Prostate gland (tissue), 2 donors: ENCODE data around the gene BANK1. TPM values are rescaled to one million over a fixed set of nuclear protein-coding genes. Genes with fewer than 3 reads are reported as not detected.

Experiments used
- DNase-seq: peaks from one replicate; pipeline ENCODE4 v3.0.0-alpha.2; 2019; ENCODE audit warnings: low spot score
- H3K27ac ChIP-seq, 2 donors: fragments of 200-600 bp; sonication (generic); 2 replicates each; pipeline ENCODE4 v1.5.1; 2017 to 2019
- H3K27me3 ChIP-seq: fragments of 200-600 bp; sonication (generic); replicated peaks from 2 replicates; pipeline ENCODE4 v1.5.1; 2019; ENCODE audit not compliant: insufficient read depth
- H3K36me3 ChIP-seq, 2 donors: fragments of 200-600 bp; sonication (generic); 1 replicate in 1 of 2; 2 replicates in 1 of 2; pipeline versions ENCODE4 v1.5.1 to v1.8.1; 2017 to 2019
- H3K4me1 ChIP-seq: fragments of 200-600 bp; sonication (generic); replicated peaks from 2 replicates; pipeline ENCODE4 v1.5.1; 2019
- H3K4me3 ChIP-seq, 2 donors: fragments of 200-600 bp; sonication (generic); 2 replicates each; pipeline ENCODE4 v1.5.1; 2017 to 2019
- H3K9me3 ChIP-seq: fragments of 200-600 bp; sonication (generic); 2 replicates; pipeline ENCODE4 v1.5.1; 2017
- POLR2A ChIP-seq: fragments of 450-650 bp; IDR thresholded peaks from one replicate; pipeline ENCODE4 v1.6.1; 2016; ENCODE audit warnings: antibody characterized with exemption, mild to moderate bottlenecking
- POLR2AphosphoS5 ChIP-seq: sonication (generic); formaldehyde crosslinking; IDR thresholded peaks from one replicate; pipeline ENCODE4 v1.6.1; 2017; ENCODE audit warnings: antibody characterized with exemption
- WGBS: methylation state at CpG from one replicate; pipeline ENCODE4 v1.1.5; 2018; 5-methylcytosine and 5-hydroxymethylcytosine counted together
- intact Hi-C: fragments of 100-400 bp; cut with DNase I; formaldehyde crosslinking; loops from one replicate; pipeline ENCODE4 v1.14.2; 2022
- total RNA-seq, 2 donors: library from RNA; depleted of rRNA; stranded (reverse); fragments of >200 nt; gene quantifications; one replicate each; pipeline ENCODE4 v1.1.0, GENCODE V29; 2016
- TF ChIP-seq, protein P1 (sequence below), 4 experiments: fragments of 200-600 bp in 2 of 4; fragments of 450-650 bp in 2 of 4; sonication (generic) in 2 of 4; IDR thresholded peaks; 1 replicate in 3 of 4; 2 replicates in 1 of 4; pipeline ENCODE4 v1.5.1; 2016 to 2019; ENCODE audit warnings: antibody characterized with exemption in 4 of 4, mild to moderate bottlenecking in 2 of 4, moderate library complexity in 2 of 4

BANK1 gene
- total RNA-seq, 2 donors from 2014 or later: 3.3 to 10.3 TPM

DNA sequence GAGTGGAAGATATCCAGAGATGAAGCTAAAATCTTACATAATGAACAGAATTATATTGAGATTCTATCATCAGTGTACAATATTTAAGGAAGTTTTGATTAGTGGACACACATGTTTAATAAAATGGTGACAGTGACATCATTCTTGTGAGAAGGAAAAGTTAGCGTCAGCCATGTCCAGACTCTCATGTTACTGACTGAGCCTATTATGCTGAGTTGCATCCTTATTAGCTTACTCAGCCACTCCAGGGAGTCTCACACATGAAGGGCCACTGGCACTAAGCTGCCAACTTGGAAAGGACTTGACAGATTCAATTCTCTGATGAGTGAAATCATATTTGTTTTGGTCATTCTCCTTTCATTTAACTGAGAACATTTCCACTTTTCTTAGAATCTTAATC lies 170.6 kb downstream of the BANK1 start:
- Histone ChIP-seq H3K4me3 (no peak overlapping the region), H3K27me3 (no peaks in the 10 kb centered on the region), H3K9me3 (no peaks in the 10 kb centered on the region), H3K4me1 (no peaks in the 10 kb centered on the region), H3K27ac (no peak overlapping the region), H3K36me3 (no peaks in the 10 kb centered on the region)
- intact Hi-C loops: no loop called here
- DNase-seq: no peak
- TF ChIP-seq POLR2AphosphoS5: no peak
- TF ChIP-seq, protein P1, sequence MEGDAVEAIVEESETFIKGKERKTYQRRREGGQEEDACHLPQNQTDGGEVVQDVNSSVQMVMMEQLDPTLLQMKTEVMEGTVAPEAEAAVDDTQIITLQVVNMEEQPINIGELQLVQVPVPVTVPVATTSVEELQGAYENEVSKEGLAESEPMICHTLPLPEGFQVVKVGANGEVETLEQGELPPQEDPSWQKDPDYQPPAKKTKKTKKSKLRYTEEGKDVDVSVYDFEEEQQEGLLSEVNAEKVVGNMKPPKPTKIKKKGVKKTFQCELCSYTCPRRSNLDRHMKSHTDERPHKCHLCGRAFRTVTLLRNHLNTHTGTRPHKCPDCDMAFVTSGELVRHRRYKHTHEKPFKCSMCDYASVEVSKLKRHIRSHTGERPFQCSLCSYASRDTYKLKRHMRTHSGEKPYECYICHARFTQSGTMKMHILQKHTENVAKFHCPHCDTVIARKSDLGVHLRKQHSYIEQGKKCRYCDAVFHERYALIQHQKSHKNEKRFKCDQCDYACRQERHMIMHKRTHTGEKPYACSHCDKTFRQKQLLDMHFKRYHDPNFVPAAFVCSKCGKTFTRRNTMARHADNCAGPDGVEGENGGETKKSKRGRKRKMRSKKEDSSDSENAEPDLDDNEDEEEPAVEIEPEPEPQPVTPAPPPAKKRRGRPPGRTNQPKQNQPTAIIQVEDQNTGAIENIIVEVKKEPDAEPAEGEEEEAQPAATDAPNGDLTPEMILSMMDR (IDR thresholded peaks at IDR 0.05): no peak
- no peak for TF ChIP-seq POLR2A
- WGBS: 92% methylated on average over 1 of the region's 1 CpG

GRCh38 chr4:101967697-101968346 lies 177.3 kb downstream of the BANK1 start:
- no peak overlapping the region for H3K27ac ChIP-seq
- H3K4me1 ChIP-seq: no peaks in the 10 kb centered on the region
- TF ChIP-seq, protein P1 (IDR thresholded peaks at IDR 0.05): no peak
- no peak for TF ChIP-seq POLR2A
- no peak for TF ChIP-seq POLR2AphosphoS5
- H3K27me3 ChIP-seq: no peaks in the 10 kb centered on the region
- no peak overlapping the region for H3K4me3 ChIP-seq
- DNase-seq: no peak
- no peaks in the 10 kb centered on the region for H3K36me3 ChIP-seq
- H3K9me3 ChIP-seq: no peaks in the 10 kb centered on the region
- intact Hi-C loops: no loop called here
- WGBS: 86% methylated on average over 2 of the region's 2 CpGs

DNA sequence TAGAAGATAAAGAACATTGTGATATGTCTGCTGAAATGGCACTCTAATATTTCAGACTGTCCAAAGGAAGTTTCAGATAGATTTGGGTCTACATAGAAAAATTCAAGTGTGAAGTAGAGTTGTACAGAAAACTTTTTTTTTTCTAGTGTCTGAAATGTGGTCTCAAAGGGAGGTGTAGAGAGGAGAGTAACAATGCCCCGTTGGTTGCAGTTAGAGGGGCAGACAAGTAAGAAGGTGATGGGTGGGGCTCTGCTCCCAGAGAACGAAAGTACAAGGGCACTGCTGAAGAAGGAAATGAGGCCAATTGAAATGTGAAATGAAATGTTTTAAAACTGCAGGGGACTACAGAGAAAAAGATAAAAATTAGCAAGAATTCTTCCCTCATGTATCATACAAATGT lies 177.8 kb downstream of the BANK1 start:
- Histone ChIP-seq H3K4me1 (no peaks in the 10 kb centered on the region), H3K36me3 (no peaks in the 10 kb centered on the region), H3K27me3 (no peaks in the 10 kb centered on the region), H3K4me3 (no peak overlapping the region), H3K9me3 (no peaks in the 10 kb centered on the region), H3K27ac (no peak overlapping the region)
- no peak for DNase-seq
- 90% methylated on average over 2 of the region's 2 CpGs for WGBS
- intact Hi-C loops: no loop called here
- TF ChIP-seq, protein P1 (IDR thresholded peaks at IDR 0.05): no peak
- TF ChIP-seq POLR2AphosphoS5 (no peak), POLR2A (no peak)

DNA sequence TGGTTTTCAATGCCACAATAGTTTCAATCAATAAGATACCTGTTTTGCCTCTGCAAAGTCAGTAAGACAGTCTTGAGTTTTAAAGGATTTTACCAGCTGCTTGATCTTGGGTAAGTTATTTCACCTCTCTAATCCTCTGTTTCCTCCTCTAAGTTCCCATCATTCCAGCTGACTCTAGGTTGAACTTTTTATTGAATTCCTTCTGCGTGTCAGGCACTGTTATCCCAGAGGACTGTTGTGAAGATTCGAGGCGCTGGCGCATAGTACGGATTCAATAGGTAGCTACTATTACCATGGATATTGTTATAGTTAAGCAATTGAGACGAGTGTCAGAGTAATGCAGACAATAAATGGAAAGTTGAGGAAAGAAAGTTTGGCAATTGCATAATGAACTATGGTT lies 179.4 kb downstream of the BANK1 start:
- WGBS: 80% methylated on average over 6 of the region's 6 CpGs

More for the DNA sequence above, 179.4 kb downstream of the BANK1 start:
- no peaks in the 10 kb centered on the region for H3K36me3 ChIP-seq
- no peaks in the 10 kb centered on the region for H3K9me3 ChIP-seq
- intact Hi-C loops: no loop called here
- no peak overlapping the region for H3K4me3 ChIP-seq
- DNase-seq: no peak
- no peaks in the 10 kb centered on the region for H3K27me3 ChIP-seq
- TF ChIP-seq, protein P1 (IDR thresholded peaks at IDR 0.05): no peak
- TF ChIP-seq POLR2AphosphoS5 (no peak), POLR2A (no peak)
- no peak overlapping the region for H3K27ac ChIP-seq
- no peaks in the 10 kb centered on the region for H3K4me1 ChIP-seq
